K562 (cell line): ENCODE data around the gene DKK3. TPM values are rescaled to one million over a fixed set of nuclear protein-coding genes. Genes with fewer than 3 reads are reported as not detected.

Experiments used
- ATAC-seq: fragments of 200-7000 bp; cut with Tn5 transposase; 3 replicates; pipeline ENCODE4 v1.9.1; 2020; ENCODE audit warnings: moderate library complexity
- BruUV-seq: library from RNA; stranded (reverse); fragments of 400-500 nt; replicated peaks from 2 replicates; lab custom pipeline; 2021; lab: Mats Ljungman, UMichigan
- CTCF ChIA-PET: fragments of 300-600 bp; formaldehyde crosslinking; extraction: SDS; loops from one replicate; lab custom pipeline; 2021; ENCODE audit warnings: low intra/inter-chr PET ratio; lab: Yijun Ruan, JAX
- POLR2A ChIA-PET: fragments of 300-600, 350-650 bp; sonication (Branson Sonifier 250); formaldehyde crosslinking; extraction: SDS; loops from one replicate; lab custom pipeline; 2021; ENCODE audit warnings: antibody characterized with exemption, inconsistent platforms; lab: Yijun Ruan, JAX
- DNase-seq, 4 experiments: peaks; one replicate each; pipeline versions ENCODE4 v3.0.0 to v3.0.0-alpha.2; 2011 to 2018; ENCODE audit warnings: low spot score in 3 of 4, mixed read lengths in 3 of 4; ENCODE audit errors: extremely low read depth in 1 of 4
- FAIRE-seq: peaks from 2 replicates; lab custom pipeline; 2011; peaks lifted over from hg19 to GRCh38; lab: Jason Lieb, UNC
- H2AFZ ChIP-seq: 2 replicates; pipeline ENCODE4 v1.6.0; 2011; ENCODE audit warnings: low read depth, low read length, control low read depth, inconsistent platforms
- H3K27ac ChIP-seq: fragments of 200-600 bp; 3 replicates; pipeline ENCODE4 v1.8.0; 2011; ENCODE audit warnings: low read depth, mild to moderate bottlenecking, control low read depth, inconsistent platforms, low read length, moderate library complexity, mixed read lengths; ENCODE audit errors: extremely low read depth
- H3K27me3 ChIP-seq, 2 experiments: fragments of 300-600 bp in 1 of 2; 2 replicates in 1 of 2; 3 replicates in 1 of 2; pipeline versions ENCODE4 v1.6.0 to v1.8.0; 2011; ENCODE audit warnings: inconsistent platforms in 2 of 2, low read length in 2 of 2, mild to moderate bottlenecking in 1 of 2, mixed read lengths in 1 of 2, moderate library complexity in 1 of 2; ENCODE audit not compliant: control insufficient read depth in 2 of 2, insufficient read depth in 2 of 2
- H3K36me3 ChIP-seq: fragments of 300-600 bp; 3 replicates; pipeline ENCODE4 v1.8.0; 2011; ENCODE audit warnings: mild to moderate bottlenecking, low read length, inconsistent platforms; ENCODE audit not compliant: control insufficient read depth, insufficient read depth
- H3K4me1 ChIP-seq, 2 experiments: fragments of 200-600 bp in 1 of 2; replicated peaks in 1 of 2; 2 replicates in 1 of 2; 3 replicates in 1 of 2; pipeline versions ENCODE4 v1.5.1 to v1.8.0; 2011; ENCODE audit warnings: inconsistent platforms in 2 of 2, low read length in 2 of 2, mild to moderate bottlenecking in 1 of 2, mixed read lengths in 1 of 2, moderate library complexity in 1 of 2; ENCODE audit not compliant: control insufficient read depth in 2 of 2, insufficient read depth in 2 of 2
- H3K4me2 ChIP-seq: 2 replicates; pipeline ENCODE4 v1.6.1; 2011; ENCODE audit warnings: low read length, control low read depth, inconsistent platforms, mixed read lengths; ENCODE audit not compliant: insufficient read depth
- H3K4me3 ChIP-seq: fragments of 200-600 bp; sonication (generic), shearing (Covaris generic); 2 replicates; pipeline ENCODE4 v1.5.1; 2016; ENCODE audit warnings: control low read depth, inconsistent platforms
- H3K79me2 ChIP-seq: fragments of 200-600 bp; 3 replicates; pipeline ENCODE4 v1.8.0; 2011; ENCODE audit warnings: low read length, inconsistent platforms; ENCODE audit not compliant: control insufficient read depth, insufficient read depth
- H3K9ac ChIP-seq, 2 experiments: 2 replicates each; pipeline versions ENCODE4 v1.6.0 to v1.6.1; 2011; ENCODE audit warnings: low read depth in 2 of 2, low read length in 2 of 2, control low read depth in 1 of 2, inconsistent platforms in 1 of 2, mild to moderate bottlenecking in 1 of 2, mixed read lengths in 1 of 2; ENCODE audit not compliant: insufficient read depth in 1 of 2
- H3K9me1 ChIP-seq: one replicate; pipeline ENCODE4 v1.6.0; 2011; ENCODE audit warnings: inconsistent platforms, mild to moderate bottlenecking, low read length, moderate library complexity; ENCODE audit not compliant: control insufficient read depth, insufficient read depth
- H3K9me3 ChIP-seq: replicated peaks from 2 replicates; pipeline ENCODE4 v1.5.1; 2011; ENCODE audit warnings: low read depth, low read length, inconsistent platforms; ENCODE audit not compliant: control insufficient read depth, insufficient read depth
- H4K20me1 ChIP-seq: replicated peaks from 2 replicates; pipeline ENCODE4 v1.6.1; 2011; ENCODE audit warnings: low read length, inconsistent platforms, mixed read lengths; ENCODE audit not compliant: control insufficient read depth, insufficient read depth
- ATF6 ChIP-seq: sonication (generic); formaldehyde crosslinking; IDR thresholded peaks from 2 replicates; pipeline ENCODE4 v1.4.0; 2020; ENCODE audit warnings: mild to moderate bottlenecking, missing genetic modification reagents
- ETS2 ChIP-seq: IDR thresholded peaks from 2 replicates; pipeline ENCODE4 v1.6.1; 2016; ENCODE audit warnings: borderline replicate concordance, missing genetic modification characterization, mild to moderate bottlenecking, moderate library complexity, missing compliant biosample characterization; ENCODE audit not compliant: poor library complexity, severe bottlenecking
- FOS ChIP-seq: IDR thresholded peaks from 3 replicates; pipeline ENCODE4 v1.6.1; 2011; ENCODE audit not compliant: insufficient read length; ENCODE audit errors: extremely low read depth
- PCBP2 ChIP-seq: fragments of 200-400 bp; formaldehyde crosslinking; IDR thresholded peaks from 2 replicates; pipeline ENCODE4 v1.6.1; 2018; ENCODE audit warnings: low read length, low read depth, mild to moderate bottlenecking, moderate library complexity; ENCODE audit not compliant: poor library complexity, severe bottlenecking
- SPI1 ChIP-seq: IDR thresholded peaks from 2 replicates; pipeline ENCODE4 v1.6.1; 2011; ENCODE audit warnings: low read depth, low read length, control low read depth, borderline replicate concordance
- WGBS: fragments of 100-300 bp; shearing (Covaris generic); methylation state at CpG from one replicate; pipeline ENCODE4 v1.1.6; 2016; ENCODE audit warnings: low coverage, mixed read lengths; ENCODE audit not compliant: insufficient coverage; ENCODE audit errors: missing lambda C conversion rate; 5-methylcytosine and 5-hydroxymethylcytosine counted together
- in situ Hi-C: fragments of 300-500 bp; cut with MboI; formaldehyde crosslinking; loops from 4 replicates; pipeline ENCODE4 v1.15.0; 2018; ENCODE audit warnings: inconsistent platforms, mixed read lengths
- intact Hi-C: fragments of 100-400 bp; cut with micrococcal nuclease; formaldehyde crosslinking; loops from 2 replicates; pipeline ENCODE4 v1.14.2; 2022
- polyA plus RNA-seq, 8 experiments: library from polyadenylated mRNA; depleted of rRNA in 4 of 8; stranded (reverse) in 5 of 8; unstranded in 3 of 8; fragments of >200 nt; fragmentation: Nextera tagmentation in 2 of 8; fragmentation: Illumina TruSeq in 1 of 8; extraction: Ambion mirVana in 2 of 8; extraction: Trizol in 1 of 8; gene quantifications; 2 replicates each; pipeline versions ENCODE4 v1.2.1 to v1.2.3, GENCODE V29; 2011 to 2014; ENCODE audit warnings: inconsistent platforms in 1 of 8, missing spikeins in 1 of 8
- total RNA-seq, 7 experiments: library from RNA; depleted of rRNA in 6 of 7; stranded (reverse); fragments of >200 nt in 6 of 7; fragmentation: Illumina TruSeq in 2 of 7; extraction: Trizol in 2 of 7; gene quantifications; 2 replicates each; pipeline versions ENCODE4 v1.2.1 to v1.2.3, GENCODE V29; 2011 to 2021; ENCODE audit warnings: low replicate concordance in 1 of 7
- TF ChIP-seq, protein P1 (sequence below), 3 experiments: fragments of 200-800 bp in 1 of 3; fragments of 250-450 bp in 1 of 3; fragments of 450-650 bp in 1 of 3; sonication (Bioruptor Pico) in 1 of 3; sonication (Bioruptor generic) in 1 of 3; formaldehyde crosslinking in 1 of 3; IDR thresholded peaks; 2 replicates each; pipeline versions ENCODE4 v1.6.1 to v1.8.0; 2016 to 2022; ENCODE audit warnings: mild to moderate bottlenecking in 2 of 3, missing genetic modification characterization in 2 of 3, missing compliant biosample characterization in 1 of 3, moderate library complexity in 1 of 3
- TF ChIP-seq, protein P2 (sequence below), 3 experiments: IDR thresholded peaks in 2 of 3; conservative IDR thresholded peaks in 1 of 3; 2 replicates each; pipeline ENCODE4 v1.5.1; 2011 to 2012; ENCODE audit warnings: low read length in 3 of 3, mild to moderate bottlenecking in 3 of 3, control low read depth in 2 of 3, improper control_type of control experiment in 1 of 3, inconsistent platforms in 1 of 3, low read depth in 1 of 3, mixed read lengths in 1 of 3, moderate library complexity in 1 of 3; ENCODE audit not compliant: insufficient read depth in 2 of 3

The DKK3 gene
- total and polyA plus RNA-seq, 9 of the 15 experiments (the other 6 are each of a cell fraction or from before 2014, with no cell fraction given): 0.14 to 0.85 (median 0.38) TPM; not detected in 6

- Histone ChIP-seq H3K9me3 (no peaks in the 10 kb centered on the region; the same call in 1 of the 2 replicates), H3K4me1 (no peaks in the 10 kb centered on the region; a peak in 1 of 5 replicates), H3K27ac (no peak overlapping the region), H3K36me3 (no peaks in the 10 kb centered on the region), H2AFZ (peak overlapping the region; percentile 79), H3K9ac (no peak overlapping the region), H3K4me2 (no peak overlapping the region; the same call in 1 of the 2 replicates), H3K79me2 (no peaks in the 10 kb centered on the region), H3K27me3 (peaks cover 0 to 26% of the 10 kb centered on the region in 2 experiments; a peak in 3 of 5 replicates), H3K9me1 (no peaks in the 10 kb centered on the region)
- ChIA-PET POLR2A (no interaction called here), CTCF (no interaction called here)
- no peak for ATAC-seq
- in situ Hi-C loops (no loop called here), intact Hi-C loops (no loop called here)
- FAIRE-seq: no peak
- no TSS peak for BruUV-seq
- WGBS: 25% methylated on average over 4 of the region's 7 CpGs
- DNase-seq: no peak
- TF ChIP-seq FOS (no peak), ATF6 (CRISPR knock-in tag) (no peak), SPI1 (no peak), PCBP2 (no peak), ETS2 (tag) (no peak)
- TF ChIP-seq, protein P1, sequence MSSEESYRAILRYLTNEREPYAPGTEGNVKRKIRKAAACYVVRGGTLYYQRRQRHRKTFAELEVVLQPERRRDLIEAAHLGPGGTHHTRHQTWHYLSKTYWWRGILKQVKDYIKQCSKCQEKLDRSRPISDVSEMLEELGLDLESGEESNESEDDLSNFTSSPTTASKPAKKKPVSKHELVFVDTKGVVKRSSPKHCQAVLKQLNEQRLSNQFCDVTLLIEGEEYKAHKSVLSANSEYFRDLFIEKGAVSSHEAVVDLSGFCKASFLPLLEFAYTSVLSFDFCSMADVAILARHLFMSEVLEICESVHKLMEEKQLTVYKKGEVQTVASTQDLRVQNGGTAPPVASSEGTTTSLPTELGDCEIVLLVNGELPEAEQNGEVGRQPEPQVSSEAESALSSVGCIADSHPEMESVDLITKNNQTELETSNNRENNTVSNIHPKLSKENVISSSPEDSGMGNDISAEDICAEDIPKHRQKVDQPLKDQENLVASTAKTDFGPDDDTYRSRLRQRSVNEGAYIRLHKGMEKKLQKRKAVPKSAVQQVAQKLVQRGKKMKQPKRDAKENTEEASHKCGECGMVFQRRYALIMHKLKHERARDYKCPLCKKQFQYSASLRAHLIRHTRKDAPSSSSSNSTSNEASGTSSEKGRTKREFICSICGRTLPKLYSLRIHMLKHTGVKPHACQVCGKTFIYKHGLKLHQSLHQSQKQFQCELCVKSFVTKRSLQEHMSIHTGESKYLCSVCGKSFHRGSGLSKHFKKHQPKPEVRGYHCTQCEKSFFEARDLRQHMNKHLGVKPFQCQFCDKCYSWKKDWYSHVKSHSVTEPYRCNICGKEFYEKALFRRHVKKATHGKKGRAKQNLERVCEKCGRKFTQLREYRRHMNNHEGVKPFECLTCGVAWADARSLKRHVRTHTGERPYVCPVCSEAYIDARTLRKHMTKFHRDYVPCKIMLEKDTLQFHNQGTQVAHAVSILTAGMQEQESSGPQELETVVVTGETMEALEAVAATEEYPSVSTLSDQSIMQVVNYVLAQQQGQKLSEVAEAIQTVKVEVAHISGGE (CRISPR knock-in tag; IDR thresholded peaks at IDR 0.05): no peak
- TF ChIP-seq, protein P2, sequence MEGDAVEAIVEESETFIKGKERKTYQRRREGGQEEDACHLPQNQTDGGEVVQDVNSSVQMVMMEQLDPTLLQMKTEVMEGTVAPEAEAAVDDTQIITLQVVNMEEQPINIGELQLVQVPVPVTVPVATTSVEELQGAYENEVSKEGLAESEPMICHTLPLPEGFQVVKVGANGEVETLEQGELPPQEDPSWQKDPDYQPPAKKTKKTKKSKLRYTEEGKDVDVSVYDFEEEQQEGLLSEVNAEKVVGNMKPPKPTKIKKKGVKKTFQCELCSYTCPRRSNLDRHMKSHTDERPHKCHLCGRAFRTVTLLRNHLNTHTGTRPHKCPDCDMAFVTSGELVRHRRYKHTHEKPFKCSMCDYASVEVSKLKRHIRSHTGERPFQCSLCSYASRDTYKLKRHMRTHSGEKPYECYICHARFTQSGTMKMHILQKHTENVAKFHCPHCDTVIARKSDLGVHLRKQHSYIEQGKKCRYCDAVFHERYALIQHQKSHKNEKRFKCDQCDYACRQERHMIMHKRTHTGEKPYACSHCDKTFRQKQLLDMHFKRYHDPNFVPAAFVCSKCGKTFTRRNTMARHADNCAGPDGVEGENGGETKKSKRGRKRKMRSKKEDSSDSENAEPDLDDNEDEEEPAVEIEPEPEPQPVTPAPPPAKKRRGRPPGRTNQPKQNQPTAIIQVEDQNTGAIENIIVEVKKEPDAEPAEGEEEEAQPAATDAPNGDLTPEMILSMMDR (IDR thresholded peaks at IDR 0.05 in 2 of 3, conservative IDR thresholded peaks at IDR 0.05 in 1 of 3; ENCODE audit: insufficient read depth in 2 of 3, low read depth in 1 of 3, low read length in 3 of 3): 0 out of 6 replicates have a peak, but pooled peaks of 1 of the 3 experiments have one; percentile 7
- TF ChIP-seq, all 486 proteins: peak for 1
- H3K4me3 ChIP-seq: no peak overlapping the region
- H4K20me1 ChIP-seq: no peaks in the 10 kb centered on the region
These were observed 20.3 kb downstream of the DKK3 start for GRCh38 chr11:11988099-11988651.
